OCI-LY7 (cell line): ENCODE results near the gene PARG. TPM values are rescaled to one million over a fixed set of nuclear protein-coding genes. Genes with fewer than 3 reads are reported as not detected.

Experiments used
- BruUV-seq: library from RNA; stranded (reverse); fragments of 400-500 nt; replicated peaks from 2 replicates; lab custom pipeline; 2021; lab: Mats Ljungman, UMichigan
- CTCF ChIA-PET: fragments of 300-600 bp; sonication (Branson Sonifier 250); formaldehyde crosslinking; loops from one replicate; lab custom pipeline; 2022; ENCODE audit warnings: antibody characterized with exemption; ENCODE audit not compliant: unreplicated experiment; lab: Charles Lee
- POLR2A ChIA-PET: fragments of 300-600 bp; sonication (Branson Sonifier 250); formaldehyde crosslinking; loops from one replicate; lab custom pipeline; 2022; ENCODE audit warnings: antibody characterized with exemption; lab: Charles Lee
- DNase-seq: peaks from one replicate; pipeline ENCODE4 v3.0.0-alpha.2; 2015; ENCODE audit warnings: low spot score
- H2AFZ ChIP-seq: fragments of 200-600 bp; sonication (generic), shearing (Covaris generic); 2 replicates; pipeline ENCODE4 v1.6.1; 2014; ENCODE audit warnings: mild to moderate bottlenecking, antibody characterized with exemption, low read length, moderate library complexity
- H3K27ac ChIP-seq: fragments of 200-600 bp; sonication (generic); 2 replicates; pipeline ENCODE4 v1.5.1; 2014; ENCODE audit warnings: mixed run types, low read depth, mild to moderate bottlenecking, moderate library complexity, low read length, inconsistent platforms; ENCODE audit not compliant: poor library complexity, severe bottlenecking
- H3K36me3 ChIP-seq: fragments of 200-600 bp; sonication (generic); 2 replicates; pipeline ENCODE4 v1.6.1; 2014; ENCODE audit warnings: mild to moderate bottlenecking, antibody characterized with exemption, low read length, moderate library complexity, mixed read lengths; ENCODE audit not compliant: insufficient read depth
- H3K4me1 ChIP-seq: fragments of 200-600 bp; sonication (generic); 2 replicates; pipeline ENCODE4 v1.5.1; 2014; ENCODE audit warnings: mild to moderate bottlenecking, low read length; ENCODE audit not compliant: insufficient read depth, poor library complexity, severe bottlenecking
- H3K4me2 ChIP-seq: fragments of 200-600 bp; sonication (generic); 2 replicates; pipeline ENCODE4 v1.6.1; 2014; ENCODE audit warnings: mild to moderate bottlenecking, low read length
- H3K4me3 ChIP-seq: fragments of 200-600 bp; sonication (generic); 2 replicates; pipeline ENCODE4 v1.5.1; 2014; ENCODE audit warnings: mild to moderate bottlenecking, low read depth, low read length; ENCODE audit not compliant: poor library complexity, severe bottlenecking
- H3K79me2 ChIP-seq: fragments of 200-600 bp; sonication (generic); 2 replicates; pipeline ENCODE4 v1.6.1; 2016; ENCODE audit warnings: low read depth, mild to moderate bottlenecking, low read length, moderate library complexity, mixed read lengths; ENCODE audit not compliant: insufficient read depth
- H3K9me2 ChIP-seq: fragments of 200-600 bp; sonication (generic); 2 replicates; pipeline ENCODE4 v1.6.1; 2016; ENCODE audit warnings: mild to moderate bottlenecking, low read length, mixed read lengths; ENCODE audit not compliant: insufficient read depth
- H3K9me3 ChIP-seq: fragments of 200-600 bp; sonication (generic); 2 replicates; pipeline ENCODE4 v1.6.1; 2014; ENCODE audit warnings: mild to moderate bottlenecking, mixed run types, low read length, mixed read lengths
- H4K20me1 ChIP-seq: fragments of 200-600 bp; sonication (generic); 2 replicates; pipeline ENCODE4 v1.6.1; 2014; ENCODE audit warnings: mild to moderate bottlenecking, antibody characterized with exemption, low read length, moderate library complexity, mixed read lengths; ENCODE audit not compliant: insufficient read depth
- CTCF ChIP-seq: fragments of 200-600 bp; sonication (generic); conservative IDR thresholded peaks from 2 replicates; pipeline ENCODE4 v1.5.1; 2014; ENCODE audit warnings: mild to moderate bottlenecking, antibody characterized with exemption, low read length, moderate library complexity, mixed read lengths
- EZH2phosphoT487 ChIP-seq: fragments of 200-600 bp; sonication (generic); IDR thresholded peaks from 2 replicates; pipeline ENCODE4 v1.6.1; 2018; ENCODE audit warnings: low read depth, borderline replicate concordance, mild to moderate bottlenecking, mixed run types, antibody characterized with exemption, low read length, moderate library complexity, mixed read lengths
- intact Hi-C: fragments of 100-400 bp; cut with micrococcal nuclease; formaldehyde crosslinking; loops from one replicate; pipeline ENCODE4 v1.10.0; 2022; ENCODE audit not compliant: unreplicated experiment
- total RNA-seq, 2 experiments: library from RNA; depleted of rRNA in 1 of 2; stranded (reverse); fragments of >200 nt in 1 of 2; shearing (Covaris generic) in 1 of 2; gene quantifications; 2 replicates each; pipeline ENCODE4 v1.2.3, GENCODE V29; 2014 to 2022

Gene PARG
- total RNA-seq, 2 experiments from 2014 or later: 40.5 to 46.9 TPM

DNA sequence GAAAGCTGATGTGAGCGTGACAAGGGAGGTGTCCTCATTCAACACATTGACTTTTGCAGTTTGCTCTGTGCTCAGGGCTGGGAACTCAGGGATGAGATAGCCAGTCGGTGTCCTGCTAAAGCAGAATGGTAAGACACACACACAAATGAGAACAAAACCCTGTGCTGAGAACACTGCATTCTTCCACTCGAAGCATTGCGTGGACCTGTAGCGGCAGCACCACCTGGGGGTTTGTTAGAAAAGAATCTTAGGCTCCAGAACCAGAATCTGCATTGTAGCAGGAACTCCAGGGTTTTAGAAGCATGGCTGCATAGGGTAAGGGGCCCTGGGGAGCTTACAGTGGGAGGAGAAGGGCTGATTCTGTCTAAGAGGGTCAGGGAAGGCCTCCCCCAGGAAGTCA lies 158.2 kb downstream of the PARG start:
- H3K79me2 ChIP-seq: no peaks in the 10 kb centered on the region
- TF ChIP-seq CTCF (no peak; the same call in 1 of the 2 replicates), EZH2phosphoT487 (no peak)
- no peak overlapping the region for H3K4me3 ChIP-seq
- H3K4me1 ChIP-seq: no peaks in the 10 kb centered on the region
- POLR2A ChIA-PET: interaction anchor here (0.6 kb wide), 1 partner anchor 32 kb away, joined by 5 read pairs; no protein-coding TSS in a partner anchor
- DNase-seq: no peak
- H2AFZ ChIP-seq: no peak overlapping the region
- no TSS peak for BruUV-seq
- no peaks in the 10 kb centered on the region for H3K9me3 ChIP-seq
- no peak overlapping the region for H3K27ac ChIP-seq
- no peaks in the 10 kb centered on the region for H3K9me2 ChIP-seq
- H3K36me3 ChIP-seq: no peaks in the 10 kb centered on the region
- CTCF ChIA-PET: no interaction called here
- H3K4me2 ChIP-seq: no peak overlapping the region
- H4K20me1 ChIP-seq: no peaks in the 10 kb centered on the region
- intact Hi-C loops: no loop called here

DNA sequence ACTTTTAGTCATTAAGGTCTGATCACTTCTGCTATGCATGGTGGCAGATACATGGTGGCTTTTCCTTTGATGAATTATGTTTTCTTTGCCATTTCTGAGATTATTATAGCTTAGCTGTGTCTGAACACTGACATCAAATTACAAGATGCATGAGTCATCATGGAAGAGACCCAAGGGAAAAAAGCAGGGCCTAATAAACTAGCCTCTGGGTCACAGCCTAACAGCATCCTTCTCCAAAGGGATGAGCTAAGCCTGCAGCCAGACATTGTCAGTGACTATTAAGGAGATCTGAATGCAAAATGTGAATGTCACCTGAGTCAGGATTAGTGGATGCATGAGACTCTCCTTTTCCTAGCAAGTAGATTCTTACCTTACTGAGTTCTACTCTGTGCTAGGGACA lies 160.6 kb downstream of the PARG start:
- no peak overlapping the region for H3K4me2 ChIP-seq
- POLR2A ChIA-PET: no interaction called here
- BruUV-seq: no TSS peak
- no peaks in the 10 kb centered on the region for H3K9me2 ChIP-seq
- CTCF ChIA-PET: no interaction called here
- no peak overlapping the region for H3K4me3 ChIP-seq
- intact Hi-C loops: no loop called here
- H3K79me2 ChIP-seq: no peaks in the 10 kb centered on the region
- TF ChIP-seq EZH2phosphoT487: no peak
- no peak for TF ChIP-seq CTCF
- no peak overlapping the region for H2AFZ ChIP-seq
- H3K9me3 ChIP-seq: no peaks in the 10 kb centered on the region
- no peak overlapping the region for H3K27ac ChIP-seq
- H4K20me1 ChIP-seq: no peaks in the 10 kb centered on the region
- DNase-seq: no peak
- H3K4me1 ChIP-seq: no peaks in the 10 kb centered on the region
- H3K36me3 ChIP-seq: no peaks in the 10 kb centered on the region

- Histone ChIP-seq H3K9me3 (no peaks in the 10 kb centered on the region), H3K79me2 (no peaks in the 10 kb centered on the region), H3K4me3 (no peak overlapping the region), H3K36me3 (no peaks in the 10 kb centered on the region), H3K27ac (no peak overlapping the region), H3K9me2 (no peaks in the 10 kb centered on the region), H2AFZ (no peak overlapping the region), H3K4me2 (no peak overlapping the region), H4K20me1 (no peaks in the 10 kb centered on the region), H3K4me1 (no peaks in the 10 kb centered on the region)
- ChIA-PET POLR2A (no interaction called here), CTCF (no interaction called here)
- no TSS peak for BruUV-seq
- DNase-seq: no peak
- TF ChIP-seq EZH2phosphoT487 (no peak), CTCF (no peak)
- intact Hi-C loops: no loop called here
Measured at GRCh38 chr10:49778197-49778596, 163.6 kb downstream of the PARG start.
